Hippocampal formation (tissue), 2 donors: ENCODE measurements around the gene ANAPC5.

Experiments
- DNase-seq, 2 donors: peaks; one replicate each; lab custom pipeline; 2025; lab: John Stamatoyannopoulos, UW

ANAPC5 gene

DNA sequence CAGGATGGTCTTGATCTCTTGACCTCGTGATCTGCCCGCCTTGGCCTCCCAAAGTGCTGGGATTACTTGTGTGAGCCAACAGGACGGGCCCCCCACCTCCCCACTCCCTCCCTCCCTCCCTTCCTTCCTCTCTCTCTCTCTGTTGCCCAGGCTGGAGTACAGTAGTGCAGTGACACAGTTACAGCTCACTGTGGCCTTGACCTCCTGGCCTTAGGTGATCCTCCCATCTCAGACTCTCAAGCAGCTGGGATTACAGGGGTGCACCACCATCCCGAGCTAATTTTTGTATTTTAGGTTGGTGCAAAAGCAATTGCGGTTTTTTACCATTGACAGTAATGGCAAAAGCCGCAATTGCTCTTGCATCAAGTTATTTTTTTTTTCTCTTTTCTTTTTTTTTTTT, 19.2 kb upstream of the ANAPC5 start:
- no peak for DNase-seq

DNA sequence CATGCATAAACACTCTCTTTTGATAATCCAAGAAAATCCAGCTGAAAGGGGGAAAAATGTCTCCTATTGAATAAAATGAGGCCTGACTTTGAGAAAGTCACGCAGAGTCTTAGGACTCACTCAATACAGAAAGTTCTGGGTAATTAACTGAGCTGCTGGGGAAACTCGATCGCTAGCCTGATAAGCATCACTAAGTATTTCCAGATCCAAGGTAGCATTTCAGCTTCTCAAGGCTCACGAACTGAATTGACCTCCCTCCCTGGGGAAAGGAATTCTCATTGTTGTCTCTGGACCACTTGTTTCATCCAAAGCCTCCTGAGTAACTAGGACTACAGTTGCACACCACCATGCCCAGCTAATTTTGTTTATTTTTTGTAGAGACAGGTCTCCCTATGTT, 13.8 kb upstream of the ANAPC5 start:
- no peak for DNase-seq

DNA sequence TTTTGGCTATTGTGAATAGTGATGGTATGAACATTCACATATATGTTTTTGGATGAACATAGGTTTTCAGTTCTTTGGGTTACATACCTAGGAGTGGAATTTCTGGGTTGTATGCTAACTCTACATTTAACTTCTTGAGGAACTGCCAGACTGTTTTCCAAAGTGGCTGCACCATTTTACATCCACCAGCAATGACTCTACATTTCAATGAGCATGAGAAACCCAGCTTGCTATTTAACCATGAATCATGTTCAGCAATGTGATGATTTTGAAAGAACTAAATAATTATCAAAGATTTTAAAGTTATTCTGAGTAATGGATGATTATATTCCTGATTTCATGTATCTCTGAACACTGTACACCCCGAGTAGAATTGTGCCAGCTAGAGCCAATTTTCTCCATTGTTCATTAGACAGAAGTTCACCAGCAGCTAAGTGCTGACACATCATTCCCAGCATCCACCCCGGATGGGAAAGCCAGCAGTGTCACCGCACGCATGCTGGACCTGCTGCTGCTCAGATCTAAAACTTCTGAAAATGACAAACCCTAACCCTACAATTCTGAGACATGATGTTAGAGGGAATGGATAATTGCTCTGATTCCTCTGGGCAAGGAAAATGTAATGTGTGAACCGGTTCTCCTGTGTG, 13.3 kb upstream of the ANAPC5 start:
- DNase-seq = no peak

DNA sequence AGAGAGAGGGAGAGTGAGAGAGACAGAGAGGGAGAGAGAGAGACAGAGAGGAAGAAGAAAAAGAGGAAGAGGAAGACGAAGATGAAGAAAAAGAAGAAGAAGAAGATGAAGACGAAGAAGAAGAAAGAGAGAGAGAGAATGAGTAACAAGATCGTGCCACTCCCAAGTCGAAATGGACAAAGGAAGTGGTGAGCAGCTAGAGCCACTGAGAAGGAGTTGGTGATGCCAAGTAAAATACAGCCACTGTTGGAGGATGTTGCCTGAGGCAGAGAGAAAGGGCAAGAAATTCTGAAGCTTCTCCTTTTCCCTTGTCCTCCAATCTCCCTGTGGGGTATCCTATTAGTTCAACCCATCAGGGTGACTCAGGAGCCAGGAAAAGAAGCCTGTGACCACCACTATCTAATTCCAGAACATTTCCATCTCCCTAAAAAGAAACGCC, 12.5 kb upstream of the ANAPC5 start:
- no peak for DNase-seq

DNA sequence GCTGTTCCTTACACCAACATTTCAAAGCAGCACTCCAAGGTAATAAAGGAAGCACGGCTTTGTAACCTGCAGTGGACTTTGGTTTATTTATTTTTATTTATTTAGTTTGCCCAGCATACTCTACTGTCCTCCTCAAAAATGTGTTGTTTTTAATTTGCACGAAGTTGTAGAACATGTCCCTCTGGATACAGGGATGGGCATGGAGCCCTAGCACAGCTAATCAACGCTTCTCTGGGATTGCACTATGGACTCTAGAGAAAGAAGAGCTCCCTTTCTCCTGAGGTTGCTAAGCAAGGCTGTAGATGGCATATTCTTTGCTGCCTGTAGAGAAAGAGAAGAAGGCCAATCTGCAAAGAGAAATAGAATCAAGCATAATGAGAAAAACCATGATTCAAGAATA, 5.9 kb upstream of the ANAPC5 start:
- DNase-seq = no peak

DNA sequence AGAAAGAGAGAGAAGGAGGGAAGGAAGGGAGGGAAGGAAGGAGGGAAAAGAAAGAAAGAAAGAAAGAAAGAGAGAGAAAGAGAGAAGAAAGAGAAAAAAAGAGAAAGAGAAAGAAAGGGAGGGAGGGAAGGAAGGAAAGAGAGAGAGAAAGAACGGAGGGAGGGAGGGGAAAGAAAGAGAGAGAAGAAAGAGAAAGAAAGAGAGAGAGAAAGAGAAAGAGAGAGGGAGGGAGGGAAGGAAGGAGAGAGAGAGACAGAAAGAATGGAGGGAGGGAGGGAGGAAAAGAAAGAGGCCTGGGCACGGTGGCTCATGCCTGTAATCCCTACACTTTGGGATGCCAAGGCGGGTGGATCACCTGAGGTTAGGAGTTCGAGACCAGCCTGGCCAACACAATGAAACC, 5.1 kb upstream of the ANAPC5 start:
- DNase-seq = no peak

DNA sequence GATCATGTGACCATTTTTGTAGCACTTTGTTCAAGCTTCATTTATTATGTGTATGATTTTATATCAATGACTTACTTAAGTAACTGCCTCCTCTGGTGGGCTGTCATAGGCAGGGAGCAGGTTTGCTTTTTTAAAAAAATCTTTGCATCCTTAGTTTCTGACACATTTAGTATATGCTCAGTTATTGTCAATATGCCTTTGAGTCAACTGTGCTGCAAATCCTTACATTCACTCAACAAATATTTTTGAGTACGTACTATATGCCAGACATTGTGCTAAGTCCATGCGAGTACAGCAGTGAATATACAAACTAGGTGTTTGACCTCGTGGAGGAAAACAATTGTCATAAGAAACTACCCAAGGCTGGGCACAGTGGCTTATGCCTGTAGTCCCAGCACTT, 4.4 kb upstream of the ANAPC5 start:
- DNase-seq = no peak

DNA sequence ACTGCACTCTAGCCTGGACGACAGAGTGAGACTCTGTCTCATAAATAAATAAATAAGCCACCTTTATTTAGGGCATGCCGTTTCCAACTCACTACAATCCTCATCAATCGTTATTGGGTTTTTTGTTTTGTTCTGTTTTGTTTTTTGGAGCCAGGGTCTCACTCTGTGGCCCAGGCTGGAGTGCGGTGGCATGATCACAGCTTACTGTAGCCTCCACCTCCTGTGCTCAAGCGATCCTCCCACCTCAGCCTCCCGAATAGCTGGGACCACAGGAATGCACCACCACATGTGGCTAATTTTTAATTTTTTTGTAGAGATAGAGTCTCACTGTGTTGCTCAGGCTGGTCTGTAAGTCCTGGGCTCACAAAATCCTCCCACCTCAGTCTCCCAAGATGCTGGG, 3.6 kb upstream of the ANAPC5 start:
- no peak for DNase-seq

DNA sequence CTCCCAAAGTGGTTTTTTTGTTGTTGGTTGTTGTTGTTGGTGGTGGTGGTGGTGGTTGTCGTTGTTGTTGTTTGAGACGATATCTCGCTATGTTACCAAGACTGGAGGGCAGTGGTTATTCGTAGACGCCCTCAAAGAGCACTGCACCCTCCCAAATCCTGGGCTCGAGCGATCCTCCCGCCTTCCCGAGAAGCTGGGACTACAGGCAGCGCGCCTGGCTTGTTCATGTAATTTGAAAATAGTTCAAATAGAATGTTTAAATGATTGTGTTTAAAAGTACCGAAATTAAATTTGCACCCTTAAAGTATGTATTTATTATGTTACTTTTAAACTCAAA, 439 bp upstream of the ANAPC5 start:
- DNase-seq = no peak

DNA sequence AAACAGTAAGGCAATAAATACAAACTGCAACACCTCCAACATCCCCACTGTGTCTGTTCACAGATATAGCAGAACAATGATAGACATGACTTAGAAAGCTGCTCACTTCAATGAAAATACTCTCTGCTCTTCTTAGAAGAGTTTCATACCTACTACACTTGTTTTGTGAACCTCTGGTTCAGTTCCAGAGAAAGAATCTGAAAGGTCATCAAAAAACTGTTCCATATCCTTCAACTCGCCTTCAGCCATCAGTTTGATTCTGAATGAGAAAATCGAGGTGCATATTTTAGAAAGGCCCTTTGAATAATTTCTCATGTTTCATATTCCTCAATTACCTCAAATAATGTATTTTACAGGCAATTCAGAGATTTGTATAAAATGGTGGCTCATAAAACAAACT, 5.5 kb downstream of the ANAPC5 start:
- no peak for DNase-seq

DNA sequence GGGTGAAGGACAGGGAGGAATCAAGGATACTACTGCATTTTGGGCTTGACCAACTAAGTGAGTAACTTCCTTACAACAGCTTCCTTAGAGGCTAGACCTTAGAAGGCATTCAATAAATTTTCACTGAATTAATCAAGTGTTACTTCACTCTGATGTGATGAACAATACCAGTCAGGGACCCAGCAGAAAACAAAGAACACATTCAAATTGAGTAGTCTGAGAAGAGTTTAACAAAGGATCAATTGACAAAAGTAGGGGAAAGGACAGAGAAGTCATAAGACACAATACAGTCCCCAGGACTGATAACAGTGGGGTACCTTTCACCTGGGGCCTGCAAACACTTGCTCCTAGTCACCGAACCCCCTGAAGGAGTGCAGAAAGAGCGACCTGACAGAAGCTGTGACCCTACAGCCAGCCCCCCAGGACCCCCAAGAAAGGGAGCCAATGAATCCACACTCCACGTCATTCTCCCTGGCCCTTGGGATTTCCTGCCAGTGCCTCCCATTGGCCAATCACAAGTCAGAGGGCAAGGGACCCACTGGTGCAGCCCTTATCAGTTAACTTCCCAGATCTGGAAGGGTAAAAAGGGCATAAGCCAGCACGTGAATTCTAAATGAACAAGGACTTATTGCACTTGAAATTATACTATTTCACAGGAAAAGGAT, 6.9 kb downstream of the ANAPC5 start:
- DNase-seq = peak in 1 of 2 donors; percentile 95

DNA sequence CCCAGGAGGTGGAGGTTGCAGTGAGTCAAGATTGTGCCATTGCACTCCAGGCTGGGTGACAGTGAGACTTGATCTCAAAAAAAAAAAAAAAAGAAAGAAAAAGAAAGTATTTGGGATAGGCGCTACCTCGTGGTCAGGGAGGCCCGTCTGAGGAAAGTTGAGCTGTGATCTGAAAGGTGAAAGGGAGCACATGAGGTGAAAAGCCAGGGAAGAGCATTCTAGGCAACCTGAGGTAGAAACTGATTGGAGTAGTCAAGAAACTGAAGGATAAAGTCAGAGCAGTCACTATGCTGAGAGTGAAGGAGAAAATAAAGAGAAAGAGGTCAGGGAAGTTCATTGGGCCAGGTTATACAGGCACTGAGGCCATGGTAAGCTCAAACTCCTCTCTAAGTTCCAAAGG, 7.7 kb downstream of the ANAPC5 start:
- DNase-seq = no peak

DNA sequence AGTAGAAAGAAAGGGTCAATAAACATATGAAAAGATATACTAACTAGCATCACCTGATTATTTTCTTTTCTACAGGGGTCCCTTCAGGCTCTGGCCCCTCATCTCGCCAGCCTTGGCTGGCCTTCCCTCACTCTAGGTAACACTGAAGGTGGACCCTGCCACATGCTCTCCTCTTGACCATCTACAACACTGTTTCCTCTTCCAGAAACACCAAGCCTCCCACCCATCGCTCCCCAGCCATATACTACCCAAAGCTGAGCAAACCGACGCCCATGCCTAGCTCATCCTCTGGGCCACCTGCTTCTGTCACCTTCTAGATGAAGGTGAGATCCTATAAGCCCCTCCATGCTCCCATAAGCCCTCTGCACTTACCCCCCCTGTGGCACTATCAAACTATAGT, 14.8 kb downstream of the ANAPC5 start:
- no peak for DNase-seq

DNA sequence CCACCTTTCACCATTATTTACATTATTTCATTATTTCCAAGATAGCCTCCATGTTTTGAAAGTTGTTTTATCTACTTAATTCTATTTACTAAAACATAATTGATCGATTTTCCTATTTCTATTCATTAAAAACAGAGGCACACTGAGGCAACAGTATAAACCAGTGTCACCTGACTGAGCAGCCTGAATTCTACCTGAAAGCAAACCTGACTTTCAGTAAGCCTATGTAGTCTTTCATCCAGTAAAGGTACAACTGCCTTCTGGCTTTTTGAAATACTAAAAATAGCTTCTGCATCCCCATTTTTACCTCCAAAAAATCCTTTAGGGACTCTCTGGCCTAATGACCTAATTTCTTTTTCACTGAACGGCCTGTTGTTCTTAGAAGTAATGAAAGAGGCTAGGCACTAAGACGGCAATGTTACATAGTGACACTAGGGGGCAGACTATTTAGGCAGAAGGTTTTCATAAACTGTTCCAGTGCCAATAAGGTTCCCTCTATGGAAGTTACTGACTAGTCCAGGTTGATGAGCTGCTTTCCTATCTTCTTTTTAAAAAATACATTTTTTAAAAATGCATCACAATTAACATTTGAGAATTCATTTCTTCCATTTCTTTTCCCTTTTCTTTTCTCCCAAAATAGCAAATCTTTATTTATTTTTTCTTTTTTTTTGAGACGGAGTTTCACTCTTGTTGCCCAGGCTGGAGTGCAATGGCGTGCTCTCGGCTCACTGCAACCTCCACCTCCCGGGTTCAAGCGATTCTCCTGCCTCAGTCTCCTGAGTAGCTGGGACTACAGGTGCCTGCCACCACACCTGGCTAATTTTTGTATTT, 17.5 kb downstream of the ANAPC5 start:
- peak in 1 of 2 donors; percentile 90 for DNase-seq

DNA sequence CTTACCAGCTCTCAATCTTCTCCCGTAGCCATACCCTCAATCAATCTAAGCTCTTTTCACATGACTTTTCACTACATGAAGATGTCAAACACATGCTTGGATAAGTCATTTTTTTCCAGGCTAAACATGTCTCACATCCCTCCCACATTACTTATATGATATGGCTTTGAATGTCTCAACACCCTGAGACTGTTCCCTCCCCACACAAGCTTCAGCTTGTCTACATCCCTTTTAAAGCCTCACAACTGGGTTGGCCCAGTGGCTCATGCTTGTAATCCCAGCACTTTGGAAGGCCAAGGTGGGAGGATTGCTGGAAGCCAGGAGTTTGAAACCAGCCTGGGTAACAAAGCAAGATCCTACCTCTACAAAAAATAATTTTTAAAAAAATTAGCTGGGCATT, 18.5 kb downstream of the ANAPC5 start:
- no peak for DNase-seq

DNA sequence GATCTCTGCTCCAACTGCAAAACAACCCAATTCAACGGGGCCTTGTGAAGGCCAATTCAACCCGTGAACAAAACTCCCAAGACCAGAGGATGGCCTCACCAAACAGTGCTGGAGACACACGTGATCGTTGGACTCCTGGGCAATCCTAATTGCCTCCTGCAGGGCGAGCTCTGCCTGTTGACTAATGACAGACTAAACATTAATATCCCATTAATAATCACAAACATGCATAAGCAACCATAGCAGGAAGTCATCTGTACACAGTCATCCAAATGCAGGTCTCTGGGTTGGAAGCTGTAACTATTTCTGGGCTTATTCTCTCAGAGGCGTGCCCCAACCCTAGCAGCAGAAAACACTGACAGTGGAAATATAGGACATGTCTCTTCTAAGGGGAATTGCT, 21.0 kb downstream of the ANAPC5 start:
- DNase-seq = no peak

DNA sequence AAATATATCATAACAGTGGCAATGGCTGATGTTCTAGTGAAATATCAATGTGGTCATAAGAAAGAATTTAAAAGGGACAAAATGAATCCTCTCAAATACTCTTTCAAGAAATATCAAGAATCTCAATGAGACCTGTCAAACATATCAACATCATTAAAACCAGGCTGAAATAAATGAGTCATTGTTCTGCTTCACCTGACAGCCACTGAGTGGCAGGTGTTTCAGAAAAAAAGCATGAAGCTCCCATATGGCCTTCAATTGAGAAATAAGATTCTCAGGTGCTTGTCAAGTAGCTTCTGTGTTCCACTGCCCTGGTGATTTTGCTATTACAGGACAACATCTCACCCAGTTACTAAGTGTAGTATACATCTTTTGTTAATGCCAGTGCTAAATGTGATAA, 21.5 kb downstream of the ANAPC5 start:
- no peak for DNase-seq

DNA sequence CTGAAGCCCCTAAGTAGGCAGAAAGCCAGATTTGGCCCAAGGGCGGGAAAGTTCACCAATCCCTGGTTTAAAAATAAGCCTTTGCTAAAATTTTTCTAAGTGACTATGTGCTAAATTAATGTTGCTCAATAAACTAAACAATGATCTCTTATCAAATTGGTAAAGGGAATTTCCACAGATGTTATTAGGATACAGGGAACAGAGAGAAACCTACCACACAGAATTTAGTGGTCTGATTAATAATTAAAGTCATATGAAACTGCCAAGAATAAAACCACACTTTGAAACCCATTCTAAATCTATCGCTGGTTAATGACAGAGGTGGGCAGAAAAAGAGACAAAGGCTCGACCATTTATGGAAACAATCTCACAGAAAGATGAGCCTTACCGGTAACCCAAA, 22.0 kb downstream of the ANAPC5 start:
- no peak for DNase-seq

DNA sequence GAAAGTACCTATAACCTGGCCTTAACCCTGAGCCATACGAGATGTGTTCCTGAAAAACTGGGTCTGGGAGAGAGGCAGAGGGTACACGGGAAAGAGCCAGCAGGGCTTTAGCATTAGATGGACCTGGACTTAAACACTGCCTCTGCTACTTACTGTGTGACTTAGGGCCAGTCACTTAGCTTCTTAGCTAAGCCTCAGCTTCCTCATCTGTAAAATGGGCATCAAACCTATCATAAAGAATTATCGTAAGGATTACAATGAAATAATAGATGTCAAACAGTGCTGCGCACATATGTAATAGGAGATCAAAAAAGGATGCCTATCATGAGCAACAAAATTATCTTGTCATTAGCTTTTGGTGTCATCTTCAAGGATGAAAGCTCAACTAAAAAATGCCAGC, 23.6 kb downstream of the ANAPC5 start:
- DNase-seq = no peak

DNA sequence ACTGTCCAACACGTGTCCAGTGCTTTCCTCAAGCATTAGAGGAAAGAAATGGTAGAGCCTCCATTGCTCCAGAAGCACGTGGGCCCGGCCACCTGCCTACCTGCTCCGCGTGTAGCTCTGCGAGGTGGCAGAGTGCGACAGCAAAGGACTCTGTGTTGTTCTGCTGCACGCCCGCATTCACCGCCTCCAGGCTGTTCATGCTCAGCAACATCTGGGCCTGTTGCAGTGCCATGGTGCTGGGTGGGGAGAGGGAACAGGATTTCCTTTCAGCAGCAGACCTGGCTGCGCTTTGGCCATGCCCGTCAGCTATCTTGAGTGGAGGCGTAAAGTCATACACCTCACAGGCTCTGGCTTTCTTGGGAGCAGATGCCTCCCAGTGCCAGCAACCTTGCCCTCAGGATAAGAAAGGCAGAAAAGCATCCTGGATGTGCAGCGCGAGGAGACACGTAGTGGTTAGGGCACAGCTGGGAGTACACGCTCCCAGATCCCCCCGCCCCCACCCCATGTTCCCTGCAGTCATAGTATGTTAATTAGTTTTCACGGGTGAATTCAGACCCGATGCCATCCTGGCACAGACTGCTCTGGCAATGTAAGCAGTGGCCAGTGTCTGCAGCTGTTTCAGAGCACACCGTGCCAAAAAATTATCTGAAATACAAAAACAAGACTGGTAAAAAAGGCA, 25.1 kb downstream of the ANAPC5 start:
- DNase-seq = peak; percentile 43 to 64

DNA sequence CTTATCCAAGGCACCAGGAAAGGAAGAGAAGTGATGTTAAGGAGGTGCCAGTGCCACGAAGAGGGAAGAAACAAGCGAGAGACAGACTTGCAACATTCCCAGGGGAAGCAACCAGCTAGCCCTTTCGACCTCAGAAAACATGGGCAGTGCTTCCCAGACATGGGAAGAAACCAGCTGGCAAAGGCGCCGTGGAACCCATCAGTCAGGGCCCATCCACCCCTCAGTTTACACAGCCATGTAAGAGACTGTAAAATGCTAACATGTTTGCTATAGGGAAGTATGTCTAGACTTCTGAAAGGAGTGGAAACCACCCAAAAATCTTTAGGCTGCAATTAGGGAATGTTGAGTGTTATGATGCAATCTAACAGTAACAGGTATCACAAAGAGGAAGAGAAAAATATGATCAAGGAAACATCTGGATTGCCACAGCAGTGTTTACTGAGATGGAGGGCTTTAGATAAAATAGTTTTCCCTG, 26.3 kb downstream of the ANAPC5 start:
- no peak for DNase-seq

DNA sequence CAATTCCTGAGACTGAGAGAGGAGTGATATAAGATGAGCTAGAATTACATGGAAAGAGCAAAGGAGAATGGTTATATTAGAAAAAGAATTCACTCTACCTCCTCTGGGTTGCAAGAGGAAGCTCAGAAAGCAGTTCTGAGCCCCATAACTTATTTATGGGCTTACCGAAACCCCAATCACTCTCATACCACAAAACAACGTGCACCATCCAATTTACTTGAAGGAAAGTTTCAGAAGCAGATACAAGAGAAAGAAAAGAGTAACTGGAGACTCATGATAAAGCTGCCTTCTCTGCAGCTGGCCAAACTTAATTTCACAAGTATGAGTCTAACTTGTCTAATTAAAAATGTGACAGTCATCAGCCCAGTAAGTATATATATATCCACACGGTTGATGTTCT, 28.3 kb downstream of the ANAPC5 start:
- DNase-seq = no peak

DNA sequence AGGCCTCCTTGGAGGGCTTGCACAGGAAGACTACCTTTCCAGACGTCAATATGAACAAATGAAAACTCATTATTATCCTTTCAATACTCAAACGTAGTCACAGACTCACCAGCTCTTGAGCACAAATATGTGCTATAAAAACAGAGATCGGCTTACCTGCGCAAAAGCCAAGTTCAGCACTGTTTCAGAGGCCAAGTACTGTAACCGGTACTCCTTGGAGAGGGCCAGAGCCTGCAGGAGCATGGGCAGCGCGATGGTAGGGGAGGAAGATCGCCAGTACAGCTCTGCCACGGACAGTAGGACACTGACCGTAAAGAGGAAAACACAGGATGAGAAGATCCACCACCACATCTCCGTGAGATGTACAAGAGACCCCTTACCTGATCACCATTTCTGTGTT, 34.1 kb downstream of the ANAPC5 start:
- DNase-seq = no peak
